HG03108 (cell line): ENCODE data around the gene SOCS3.

Experiments used
- ATAC-seq: cut with Tn5 transposase; IDR thresholded peaks from one replicate; pipeline ENCODE4 v1.9.1; 2021; ENCODE audit warnings: moderate library complexity; ENCODE audit not compliant: unreplicated experiment

The SOCS3 gene

GRCh38 chr17:78368854-78369495, 9.1 kb upstream of the SOCS3 start:
- no peak for ATAC-seq

GRCh38 chr17:78368348-78368747, 8.5 kb upstream of the SOCS3 start:
- ATAC-seq, result no peak

GRCh38 chr17:78367193-78367592, 7.3 kb upstream of the SOCS3 start:
- no peak for ATAC-seq

DNA sequence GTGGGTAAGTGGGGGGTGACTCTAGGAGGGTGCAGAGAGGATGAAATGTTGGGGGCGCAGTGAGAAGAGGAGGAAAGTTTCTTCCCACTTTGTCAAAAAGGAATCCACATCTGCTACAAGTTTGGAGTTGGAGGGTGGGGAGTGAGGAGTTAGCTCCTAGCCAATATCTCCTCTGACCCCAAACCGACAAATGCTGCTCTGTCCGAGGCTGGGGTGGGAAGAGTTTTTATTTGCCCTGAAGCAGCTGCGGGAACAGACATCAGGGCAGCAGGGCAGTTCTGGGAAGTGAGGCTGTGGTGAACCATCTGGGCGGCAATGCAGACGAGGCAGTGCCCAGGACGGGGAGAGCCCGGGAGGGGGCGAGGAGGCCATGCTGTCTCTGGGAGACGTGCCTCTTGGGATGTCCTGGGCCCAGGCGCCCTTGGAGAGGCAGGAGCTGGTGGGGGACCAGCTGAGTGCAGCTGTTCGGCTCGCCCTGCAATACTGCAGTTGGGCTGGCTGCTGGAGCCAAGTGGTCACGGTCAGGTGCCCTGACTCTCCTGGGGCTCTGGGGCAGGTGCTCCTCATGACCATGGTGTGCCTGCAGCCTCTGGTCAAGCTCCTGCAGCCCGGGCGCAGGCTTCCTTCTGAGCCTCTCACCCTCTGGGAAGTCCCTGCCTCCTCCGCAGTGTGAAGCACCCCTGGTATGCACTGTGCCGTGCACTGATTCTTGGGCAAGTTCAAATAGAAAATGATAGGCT, 6.4 kb upstream of the SOCS3 start:
- peak; percentile 73 for ATAC-seq

DNA sequence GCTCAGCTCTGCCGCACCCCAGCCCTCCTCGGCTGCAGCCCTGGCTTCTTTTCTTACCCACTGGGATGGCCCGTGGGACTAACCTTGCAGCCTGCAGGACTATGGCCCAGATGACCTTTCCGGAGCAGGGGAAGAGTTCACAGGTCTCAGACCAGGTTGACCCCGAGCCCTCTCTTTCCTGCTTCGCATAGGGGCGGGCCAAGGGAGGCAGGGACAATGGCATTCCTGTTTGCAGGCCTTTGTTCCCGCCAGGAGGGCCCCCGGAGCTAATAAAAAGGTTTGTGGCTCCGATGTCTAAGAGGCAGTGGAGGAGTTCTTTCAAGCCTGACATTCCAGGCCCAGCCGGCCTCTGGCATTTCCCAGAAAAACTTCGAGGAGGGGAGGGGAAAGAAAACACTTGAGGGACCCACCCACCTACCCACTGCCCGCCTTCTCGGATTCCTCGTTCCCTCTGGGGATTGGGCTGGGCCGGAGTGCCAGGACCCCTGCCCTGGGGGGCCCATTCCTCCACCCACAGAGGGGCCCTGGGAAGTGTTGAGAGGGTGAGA, 5.8 kb upstream of the SOCS3 start:
- no peak for ATAC-seq

DNA sequence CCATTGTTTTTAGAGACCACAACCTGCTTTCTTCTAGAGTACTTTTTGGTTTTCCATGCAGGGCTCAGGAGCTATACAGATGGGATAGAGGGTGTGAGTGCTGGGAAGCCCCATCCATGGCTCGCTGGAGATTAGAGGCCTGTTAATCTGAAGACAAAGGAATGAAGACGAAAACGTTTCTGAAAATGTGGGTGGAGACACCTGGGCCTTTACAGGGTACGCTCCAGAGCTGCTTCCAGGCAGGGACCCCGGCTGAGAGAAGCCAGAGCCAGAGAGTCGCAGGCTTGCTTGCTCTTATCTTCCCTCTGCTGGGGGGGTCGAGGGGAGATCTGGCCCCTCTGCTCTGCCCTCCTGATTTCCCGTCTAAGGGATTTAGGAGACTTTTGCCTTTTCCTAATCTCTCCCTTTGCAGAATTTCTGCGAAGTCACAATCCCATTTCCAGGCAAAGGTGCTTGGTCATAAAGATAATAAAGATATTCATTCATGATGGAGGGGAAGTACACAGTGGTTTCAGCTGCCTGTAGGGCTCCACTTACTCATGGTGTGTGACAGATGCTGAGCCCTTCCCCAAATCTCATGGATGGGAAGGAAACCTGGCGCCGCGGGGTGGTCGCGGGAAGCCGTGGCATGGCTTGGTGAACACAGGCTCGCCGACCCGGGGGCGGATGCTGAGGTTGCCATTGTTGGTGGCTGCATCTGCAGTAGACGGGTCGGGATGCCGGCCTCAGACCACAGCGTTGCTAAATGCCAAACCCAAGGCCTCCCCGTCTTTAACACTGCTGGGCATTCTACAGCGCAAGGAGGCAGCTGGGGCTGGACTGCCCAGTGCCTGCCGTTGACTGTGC, 4.8 kb upstream of the SOCS3 start:
- ATAC-seq, result no peak

- ATAC-seq, result no peak
Measured at GRCh38 chr17:78362671-78363070, 2.8 kb upstream of the SOCS3 start.

GRCh38 chr17:78362232-78362631, 2.4 kb upstream of the SOCS3 start:
- ATAC-seq, result no peak

DNA sequence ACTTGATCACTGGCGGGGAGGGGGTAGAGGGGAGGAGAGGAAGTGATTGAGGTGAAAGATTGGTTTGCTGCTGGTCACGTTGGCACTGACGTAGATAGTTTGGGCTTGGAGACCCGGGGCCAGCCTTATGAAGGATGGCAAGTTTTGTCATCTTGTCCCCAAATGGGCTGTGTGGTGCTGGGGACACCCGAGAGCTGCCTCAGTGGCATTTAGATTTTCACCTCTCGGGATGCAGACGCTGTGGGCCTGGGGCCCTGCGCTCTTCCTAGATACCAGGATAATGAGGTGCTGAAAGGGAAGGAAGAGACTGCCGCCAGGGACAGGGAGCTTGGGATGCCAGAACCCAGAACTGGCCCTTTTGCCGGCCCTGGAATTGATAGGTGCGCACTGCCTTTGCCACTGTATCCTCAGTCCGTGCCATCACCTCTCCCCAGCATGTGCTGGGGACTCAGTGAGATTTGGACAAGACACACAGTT, 1.4 kb upstream of the SOCS3 start:
- ATAC-seq, result no peak

- peak; percentile 23 for ATAC-seq
Measured at GRCh38 chr17:78360371-78361224, 721 bp upstream of the SOCS3 start.

GRCh38 chr17:78359321-78359996, 418 bp downstream of the SOCS3 start:
- ATAC-seq, result no peak

DNA sequence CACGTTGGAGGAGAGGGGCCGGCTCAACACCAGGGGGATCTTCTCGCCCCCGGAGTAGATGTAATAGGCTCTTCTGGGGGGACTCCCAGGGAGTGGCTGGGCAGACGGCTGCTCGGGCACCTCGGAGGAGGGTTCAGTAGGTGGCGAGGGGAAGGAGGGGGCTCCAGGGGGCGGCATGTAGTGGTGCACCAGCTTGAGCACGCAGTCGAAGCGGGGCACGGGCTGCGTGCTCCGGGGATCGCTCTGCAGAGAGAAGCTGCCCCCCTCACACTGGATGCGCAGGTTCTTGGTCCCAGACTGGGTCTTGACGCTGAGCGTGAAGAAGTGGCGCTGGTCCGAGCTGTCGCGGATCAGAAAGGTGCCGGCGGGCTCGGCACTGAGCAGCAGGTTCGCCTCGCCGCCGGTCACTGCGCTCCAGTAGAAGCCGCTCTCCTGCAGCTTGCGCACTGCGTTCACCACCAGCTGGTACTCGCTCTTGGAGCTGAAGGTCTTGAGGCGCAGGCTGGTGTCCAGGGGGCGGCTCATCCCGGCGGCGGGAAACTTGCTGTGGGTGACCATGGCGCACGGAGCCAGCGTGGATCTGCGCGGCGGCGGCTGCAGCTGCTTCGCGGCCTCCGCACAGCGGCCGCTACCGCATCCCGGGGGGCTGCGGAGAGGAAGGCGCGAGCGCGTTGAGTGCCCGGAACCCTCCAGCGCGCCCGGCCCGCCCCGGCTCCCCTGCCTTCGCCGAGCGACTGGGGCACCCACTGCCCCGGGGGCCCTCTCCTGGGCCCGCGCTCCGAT, 1.1 kb downstream of the SOCS3 start:
- ATAC-seq, result no peak

DNA sequence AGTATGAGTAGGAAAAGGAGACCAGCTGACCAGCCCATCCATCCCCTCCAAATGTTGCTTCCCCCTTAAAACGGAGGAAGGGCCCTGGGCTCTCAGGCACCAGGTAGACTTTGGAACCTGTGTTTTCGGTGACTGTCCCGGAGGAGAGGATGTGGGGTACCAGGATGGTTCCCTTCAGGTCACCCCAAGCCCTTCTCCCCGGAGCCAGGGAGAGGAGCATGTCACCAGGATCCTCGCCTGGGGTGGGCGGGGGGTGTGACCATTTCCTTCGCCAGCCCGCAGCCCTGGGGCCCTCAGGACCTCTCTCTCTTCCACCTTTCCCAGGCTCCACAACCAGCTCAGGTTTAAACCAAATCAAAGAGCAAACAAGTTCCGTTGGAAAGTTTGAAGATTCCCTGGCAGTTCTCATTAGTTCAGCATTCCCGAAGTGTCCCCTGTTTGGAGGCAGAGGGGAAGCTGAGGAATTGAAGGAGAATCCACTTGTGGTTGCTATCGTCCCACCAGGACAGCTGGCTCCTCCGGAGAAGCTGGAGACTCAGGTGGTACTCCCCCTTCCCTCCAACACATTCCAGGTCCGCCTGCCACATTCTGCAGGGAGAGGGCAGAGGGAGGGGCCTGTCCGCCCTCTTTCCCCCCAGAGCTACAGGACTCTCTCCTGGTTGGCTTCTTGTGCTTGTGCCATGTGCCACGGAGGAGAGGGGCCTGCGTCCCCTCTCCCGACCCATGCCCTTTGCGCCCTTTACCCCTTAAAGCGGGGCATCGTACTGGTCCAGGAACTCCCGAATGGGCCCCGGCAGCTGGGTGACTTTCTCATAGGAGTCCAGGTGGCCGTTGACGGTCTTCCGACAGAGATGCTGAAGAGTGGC, 2.0 kb downstream of the SOCS3 start:
- no peak for ATAC-seq

DNA sequence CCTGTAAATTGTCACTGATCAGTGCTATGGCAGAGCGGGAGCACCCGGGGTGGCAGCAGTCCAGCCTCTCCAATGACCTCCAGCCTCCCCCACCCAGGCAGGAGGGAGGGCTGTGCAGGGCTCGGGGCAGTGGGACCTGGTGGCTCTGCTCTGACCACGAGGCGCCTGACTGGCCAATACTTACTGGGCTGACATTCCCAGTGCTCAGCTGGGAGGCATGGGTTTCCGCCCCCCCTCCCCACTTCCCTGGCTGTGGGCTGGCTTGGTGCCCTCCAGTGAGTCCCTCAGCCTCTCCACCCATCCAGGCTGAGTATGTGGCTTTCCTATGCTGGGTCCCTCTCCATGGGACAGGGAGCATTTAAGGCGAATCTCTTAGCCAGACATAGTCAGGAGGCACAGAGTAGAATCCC, 2.7 kb downstream of the SOCS3 start:
- ATAC-seq, result no peak

- ATAC-seq, result peak; percentile 55
Measured at GRCh38 chr17:78356101-78356713, 3.7 kb downstream of the SOCS3 start.

- no peak for ATAC-seq
Measured at GRCh38 chr17:78355701-78356100, 4.2 kb downstream of the SOCS3 start.

DNA sequence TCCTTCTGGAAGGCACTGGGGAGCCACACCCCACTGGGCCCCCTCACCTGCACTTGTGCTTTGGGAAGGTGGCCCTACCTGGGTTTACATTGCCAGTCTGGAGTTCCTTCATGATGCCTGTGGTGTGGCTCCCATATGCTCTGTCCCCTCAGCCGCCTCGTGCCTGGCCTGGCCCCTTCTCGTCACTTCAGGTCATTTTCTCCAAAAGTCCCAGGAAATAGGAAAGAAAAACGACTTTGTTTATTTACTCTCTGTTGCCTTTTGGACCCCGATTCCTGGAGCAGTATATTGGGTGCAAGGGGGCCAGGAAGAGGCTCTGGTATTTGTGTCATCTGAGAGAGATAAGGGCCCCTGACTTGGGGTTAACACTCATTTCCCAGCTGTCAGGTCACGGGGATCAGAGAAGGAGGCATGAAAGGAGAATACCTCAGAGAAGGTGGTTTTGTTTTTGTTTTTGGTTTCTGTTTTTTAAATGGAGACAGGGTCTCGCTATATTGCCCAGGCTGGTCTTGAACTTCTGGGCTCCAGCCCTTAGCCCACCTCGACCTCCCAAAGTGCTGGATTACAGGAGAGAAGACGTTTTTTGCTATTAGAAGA, 4.7 kb downstream of the SOCS3 start:
- no peak for ATAC-seq
